ENCODE measurements around the gene IL2. TPM values are rescaled to one million over a fixed set of nuclear protein-coding genes. Genes with fewer than 3 reads are reported as not detected.

IL2 gene
- total RNA-seq, 4 donors from 2014 or later: not detected

DNA sequence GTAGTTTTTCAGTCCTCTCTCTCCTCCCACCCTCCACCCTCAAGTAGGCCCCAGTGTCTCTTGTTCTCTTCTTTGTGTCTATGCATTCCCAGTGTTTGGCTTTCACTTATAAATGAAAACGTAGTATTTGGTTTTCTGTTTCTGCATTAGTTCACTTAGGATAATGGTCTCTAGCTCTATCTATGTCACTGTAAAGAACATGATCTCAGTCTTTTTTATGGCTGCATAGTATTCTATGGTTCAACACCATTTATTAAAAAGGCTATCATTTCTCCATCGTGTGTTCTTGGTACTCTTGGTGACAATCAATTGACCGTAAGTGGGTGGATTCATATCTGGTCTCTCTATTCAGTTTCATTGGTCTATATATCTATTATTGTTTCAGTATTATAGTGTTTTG, 18.7 kb upstream of the IL2 start:
- TF ChIP-seq POLR2A (IDR thresholded peaks at IDR 0.05): no peak
- TF ChIP-seq, protein P1, sequence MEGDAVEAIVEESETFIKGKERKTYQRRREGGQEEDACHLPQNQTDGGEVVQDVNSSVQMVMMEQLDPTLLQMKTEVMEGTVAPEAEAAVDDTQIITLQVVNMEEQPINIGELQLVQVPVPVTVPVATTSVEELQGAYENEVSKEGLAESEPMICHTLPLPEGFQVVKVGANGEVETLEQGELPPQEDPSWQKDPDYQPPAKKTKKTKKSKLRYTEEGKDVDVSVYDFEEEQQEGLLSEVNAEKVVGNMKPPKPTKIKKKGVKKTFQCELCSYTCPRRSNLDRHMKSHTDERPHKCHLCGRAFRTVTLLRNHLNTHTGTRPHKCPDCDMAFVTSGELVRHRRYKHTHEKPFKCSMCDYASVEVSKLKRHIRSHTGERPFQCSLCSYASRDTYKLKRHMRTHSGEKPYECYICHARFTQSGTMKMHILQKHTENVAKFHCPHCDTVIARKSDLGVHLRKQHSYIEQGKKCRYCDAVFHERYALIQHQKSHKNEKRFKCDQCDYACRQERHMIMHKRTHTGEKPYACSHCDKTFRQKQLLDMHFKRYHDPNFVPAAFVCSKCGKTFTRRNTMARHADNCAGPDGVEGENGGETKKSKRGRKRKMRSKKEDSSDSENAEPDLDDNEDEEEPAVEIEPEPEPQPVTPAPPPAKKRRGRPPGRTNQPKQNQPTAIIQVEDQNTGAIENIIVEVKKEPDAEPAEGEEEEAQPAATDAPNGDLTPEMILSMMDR (IDR thresholded peaks at IDR 0.05): no peak
- DNase-seq: no peak
- H3K36me3 ChIP-seq: no peaks in the 10 kb centered on the region
- no peaks in the 10 kb centered on the region for H3K9me3 ChIP-seq
- H3K4me3 ChIP-seq: no peak overlapping the region
- H3K27me3 ChIP-seq: no peaks in the 10 kb centered on the region
- no peaks in the 10 kb centered on the region for H3K4me1 ChIP-seq
- intact Hi-C loops (cut with DNase I; ENCODE audit: low total_unique reads): no loop called here
- H3K27ac ChIP-seq: no peak overlapping the region

DNA sequence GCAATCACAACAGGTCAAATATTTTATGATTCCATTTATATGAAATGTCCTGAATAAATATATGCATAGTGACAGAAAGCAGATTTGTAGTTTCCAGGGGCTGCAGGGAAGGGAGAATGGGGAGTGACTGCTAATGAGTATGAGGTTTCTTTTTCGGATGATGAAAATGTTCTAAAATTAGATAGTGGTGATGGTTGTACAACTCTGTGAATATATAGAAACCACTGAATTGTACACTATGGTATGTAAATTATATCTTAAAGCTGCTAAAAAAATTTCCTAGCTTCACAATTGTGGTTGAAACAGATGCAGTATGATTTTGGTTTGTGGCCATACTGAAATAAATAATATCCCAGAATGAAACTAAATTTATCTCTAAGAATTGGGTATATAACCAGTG, 12.9 kb upstream of the IL2 start:
- Histone ChIP-seq H3K27me3 (no peaks in the 10 kb centered on the region), H3K27ac (no peak overlapping the region), H3K36me3 (no peaks in the 10 kb centered on the region), H3K9me3 (no peaks in the 10 kb centered on the region), H3K4me1 (no peaks in the 10 kb centered on the region), H3K4me3 (no peak overlapping the region)
- intact Hi-C loops (cut with DNase I; ENCODE audit: low total_unique reads): no loop called here
- no peak for TF ChIP-seq POLR2A (IDR thresholded peaks at IDR 0.05)
- TF ChIP-seq, protein P1 (IDR thresholded peaks at IDR 0.05): no peak
- no peak for DNase-seq

DNA sequence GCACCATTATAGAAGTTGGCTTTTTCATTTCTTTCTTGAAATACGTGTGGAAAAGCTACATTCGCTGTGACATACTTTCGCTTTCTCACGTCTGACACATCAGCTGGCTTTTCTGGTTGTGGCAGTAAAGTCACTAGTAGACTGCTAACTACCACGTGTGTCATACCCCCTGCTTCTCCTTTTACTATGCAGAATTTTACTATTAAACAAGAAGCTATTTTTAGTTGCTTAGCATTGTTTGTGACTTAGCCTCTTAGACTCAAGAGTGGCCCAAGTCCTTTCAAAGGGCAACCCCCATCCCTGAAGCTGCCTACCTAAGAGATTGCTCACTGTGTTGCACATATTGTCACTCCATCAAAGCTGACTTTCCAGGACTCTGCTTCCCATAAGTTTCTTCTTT, 2.1 kb upstream of the IL2 start:
- intact Hi-C loops (cut with DNase I; ENCODE audit: low total_unique reads): no loop called here
- Histone ChIP-seq H3K4me1 (no peaks in the 10 kb centered on the region), H3K36me3 (no peaks in the 10 kb centered on the region), H3K27ac (no peak overlapping the region), H3K4me3 (no peak overlapping the region), H3K27me3 (no peaks in the 10 kb centered on the region), H3K9me3 (no peaks in the 10 kb centered on the region)
- no peak for DNase-seq
- TF ChIP-seq, protein P1 (IDR thresholded peaks at IDR 0.05): no peak
- no peak for TF ChIP-seq POLR2A (IDR thresholded peaks at IDR 0.05)

DNA sequence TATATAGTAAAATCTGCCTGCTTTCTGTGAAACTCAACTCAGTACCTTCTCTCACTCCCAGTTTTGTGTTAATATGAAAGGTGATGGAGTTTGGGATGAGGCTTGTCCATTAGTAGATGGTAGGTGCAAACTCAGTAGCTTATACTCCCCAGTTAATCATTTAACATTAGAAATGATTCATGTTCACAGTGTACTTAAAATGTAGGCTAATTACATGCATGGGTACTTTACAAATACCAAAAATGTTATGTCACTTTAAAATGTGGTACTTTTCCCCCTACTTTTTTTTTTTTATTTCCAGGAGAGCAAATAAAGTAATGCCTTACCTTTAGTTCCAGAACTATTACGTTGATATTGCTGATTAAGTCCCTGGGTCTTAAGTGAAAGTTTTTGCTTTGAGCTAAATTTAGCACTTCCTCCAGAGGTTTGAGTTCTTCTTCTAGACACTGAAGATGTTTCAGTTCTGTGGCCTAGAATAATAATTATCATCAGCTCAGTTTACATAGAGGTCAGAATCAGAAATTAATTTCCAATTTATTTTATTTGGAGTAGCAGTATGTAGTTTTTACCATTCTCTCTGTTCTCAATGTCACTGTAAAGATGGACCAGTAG, 3.0 kb downstream of the IL2 start:
- intact Hi-C loops (cut with DNase I; ENCODE audit: low total_unique reads): no loop called here
- H3K9me3 ChIP-seq: no peaks in the 10 kb centered on the region
- H3K4me3 ChIP-seq: no peak overlapping the region
- TF ChIP-seq POLR2A (IDR thresholded peaks at IDR 0.05): no peak
- no peaks in the 10 kb centered on the region for H3K4me1 ChIP-seq
- DNase-seq: no peak
- no peaks in the 10 kb centered on the region for H3K27me3 ChIP-seq
- H3K27ac ChIP-seq: no peak overlapping the region
- no peaks in the 10 kb centered on the region for H3K36me3 ChIP-seq

DNA sequence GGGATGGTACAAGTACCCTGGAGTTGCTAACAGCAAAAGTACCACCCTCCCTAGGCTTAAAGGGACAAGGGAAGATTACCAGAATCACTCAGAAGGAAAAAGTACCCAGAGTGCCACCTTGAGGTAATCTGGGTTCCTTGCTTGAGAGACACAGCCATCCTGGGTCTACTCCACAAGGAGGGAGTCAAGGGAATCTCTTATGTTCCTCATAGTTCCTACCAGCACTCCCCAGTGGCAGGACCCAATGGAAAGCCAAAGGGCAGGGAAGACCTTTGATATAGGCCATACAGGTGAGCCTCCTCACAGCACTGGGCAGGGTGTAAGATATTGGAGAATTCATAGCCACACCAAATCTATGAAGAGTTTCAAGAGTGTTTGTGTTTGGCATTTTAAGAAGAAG, 5.7 kb downstream of the IL2 start:
- Histone ChIP-seq H3K36me3 (no peaks in the 10 kb centered on the region), H3K9me3 (no peaks in the 10 kb centered on the region), H3K27me3 (no peaks in the 10 kb centered on the region), H3K4me1 (no peaks in the 10 kb centered on the region), H3K4me3 (no peak overlapping the region), H3K27ac (no peak overlapping the region)
- no peak for DNase-seq
- intact Hi-C loops (cut with DNase I; ENCODE audit: low total_unique reads): no loop called here
- TF ChIP-seq, protein P1 (IDR thresholded peaks at IDR 0.05): no peak
- no peak for TF ChIP-seq POLR2A (IDR thresholded peaks at IDR 0.05)

DNA sequence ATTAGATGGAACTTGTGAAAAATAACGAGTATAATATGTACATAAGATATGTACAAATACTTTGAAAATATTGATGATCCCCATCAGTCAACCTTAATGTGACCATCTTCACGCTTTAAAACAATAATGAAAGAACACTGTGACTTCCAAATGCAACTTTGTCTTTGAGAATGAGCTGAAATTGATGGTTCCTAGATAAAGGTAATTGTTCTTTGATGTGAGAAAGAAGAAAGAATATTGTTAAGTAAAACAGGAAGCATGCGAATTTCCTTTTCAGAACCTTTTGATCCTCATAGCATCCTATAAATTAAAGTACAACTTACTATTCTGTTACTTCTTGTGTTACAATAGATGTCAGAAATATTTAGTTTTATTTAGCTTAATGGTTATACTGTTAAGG, 22.2 kb downstream of the IL2 start:
- Histone ChIP-seq H3K27ac (no peak overlapping the region), H3K4me3 (no peak overlapping the region), H3K9me3 (no peaks in the 10 kb centered on the region), H3K36me3 (no peaks in the 10 kb centered on the region), H3K27me3 (no peaks in the 10 kb centered on the region), H3K4me1 (no peaks in the 10 kb centered on the region)
- intact Hi-C loops (cut with DNase I; ENCODE audit: low total_unique reads): no loop called here
- DNase-seq: no peak
- TF ChIP-seq POLR2A (IDR thresholded peaks at IDR 0.05): no peak
- TF ChIP-seq, protein P1 (IDR thresholded peaks at IDR 0.05): no peak

Data from uterus (tissue), 4 donors.